Measurements from ENCODE around the gene BAIAP3.
"Not testable (repeated sequence)": the region's sequence is repeated elsewhere in the genome, so short reads cannot be mapped to it uniquely, and the experiment has no call there.

Gene BAIAP3

GRCh38 chr16:1326946-1327618 is 6.4 kb upstream of the BAIAP3 start:
- peaks cover 10% of the 10 kb centered on the region for H3K4me1 ChIP-seq (ENCODE audit: control insufficient read depth, low read length)
- H4K20me1 ChIP-seq (ENCODE audit: control insufficient read depth, insufficient read depth, low read depth, low read length): no peaks in the 10 kb centered on the region
- H3F3A ChIP-seq (ENCODE audit: control insufficient read depth, insufficient read depth): peaks cover 4% of the 10 kb centered on the region
- peaks cover 7% of the 10 kb centered on the region; the same call in 1 of the 2 replicates for H3K9me3 ChIP-seq (ENCODE audit: control insufficient read depth, insufficient read depth, low read length)
- H3K9me2 ChIP-seq (replicated peaks; ENCODE audit: control insufficient read depth, low read length): no peaks in the 10 kb centered on the region
- peaks cover 6% of the 10 kb centered on the region for H3K27me3 ChIP-seq (ENCODE audit: control insufficient read depth, low read length)
- no peak overlapping the region for H3K4me3 ChIP-seq (ENCODE audit: low read length)
- peaks cover 15% of the 10 kb centered on the region; the same call in 1 of the 2 replicates for H3K36me3 ChIP-seq (ENCODE audit: control insufficient read depth, low read length)
- H3K4me2 ChIP-seq (ENCODE audit: low read length): no peak overlapping the region
- TF ChIP-seq EZH2phosphoT487 (IDR thresholded peaks at IDR 0.05; ENCODE audit: borderline replicate concordance, low read length) (no peak), CTCF (IDR thresholded peaks at IDR 0.05; ENCODE audit: low read depth, low read length, poor library complexity, severe bottlenecking) (no peak)
- H3K27ac ChIP-seq (ENCODE audit: low read depth, low read length): no peak overlapping the region
- H3K79me2 ChIP-seq (ENCODE audit: control insufficient read depth, low read length): no peaks in the 10 kb centered on the region

- no peak overlapping the region for H3K4me3 ChIP-seq (ENCODE audit: low read length)
- no peaks in the 10 kb centered on the region for H3K79me2 ChIP-seq (ENCODE audit: control insufficient read depth, low read length)
- H3K36me3 ChIP-seq (ENCODE audit: control insufficient read depth, low read length): peaks cover 15% of the 10 kb centered on the region; the same call in 1 of the 2 replicates
- H3F3A ChIP-seq (ENCODE audit: control insufficient read depth, insufficient read depth): peaks cover 4% of the 10 kb centered on the region
- peaks cover 14% of the 10 kb centered on the region for H3K4me1 ChIP-seq (ENCODE audit: control insufficient read depth, low read length)
- H4K20me1 ChIP-seq (ENCODE audit: control insufficient read depth, insufficient read depth, low read depth, low read length): no peaks in the 10 kb centered on the region
- no peak overlapping the region for H3K4me2 ChIP-seq (ENCODE audit: low read length)
- H3K27ac ChIP-seq (ENCODE audit: low read depth, low read length): no peak overlapping the region
- peaks cover 10% of the 10 kb centered on the region for H3K27me3 ChIP-seq (ENCODE audit: control insufficient read depth, low read length)
- no peaks in the 10 kb centered on the region for H3K9me2 ChIP-seq (replicated peaks; ENCODE audit: control insufficient read depth, low read length)
- H3K9me3 ChIP-seq (ENCODE audit: control insufficient read depth, insufficient read depth, low read length): peaks cover 7% of the 10 kb centered on the region; the same call in 1 of the 2 replicates
- no peak for TF ChIP-seq EZH2phosphoT487 (IDR thresholded peaks at IDR 0.05; ENCODE audit: borderline replicate concordance, low read length)
- no peak for TF ChIP-seq CTCF (IDR thresholded peaks at IDR 0.05; ENCODE audit: low read depth, low read length, poor library complexity, severe bottlenecking)
Measured at GRCh38 chr16:1327619-1327947, 5.9 kb upstream of the BAIAP3 start.

GRCh38 chr16:1328136-1328535 is 5.3 kb upstream of the BAIAP3 start:
- not testable (repeated sequence) for H3K4me3 ChIP-seq (ENCODE audit: low read length); H3K9me2 ChIP-seq (replicated peaks; ENCODE audit: control insufficient read depth, low read length); H3K27me3 ChIP-seq (ENCODE audit: control insufficient read depth, low read length); H3K27ac ChIP-seq (ENCODE audit: low read depth, low read length); H4K20me1 ChIP-seq (ENCODE audit: control insufficient read depth, insufficient read depth, low read depth, low read length); H3K4me2 ChIP-seq (ENCODE audit: low read length); H3F3A ChIP-seq (ENCODE audit: control insufficient read depth, insufficient read depth); H3K79me2 ChIP-seq (ENCODE audit: control insufficient read depth, low read length); H3K9me3 ChIP-seq (ENCODE audit: control insufficient read depth, insufficient read depth, low read length)
- Histone ChIP-seq H3K4me1 (ENCODE audit: control insufficient read depth, low read length) (peaks cover 14% of the 10 kb centered on the region), H3K36me3 (ENCODE audit: control insufficient read depth, low read length) (peaks cover 15% of the 10 kb centered on the region; the same call in 1 of the 2 replicates)

- not testable (repeated sequence) for H3K4me2 ChIP-seq (ENCODE audit: low read length); H3K9me3 ChIP-seq (ENCODE audit: control insufficient read depth, insufficient read depth, low read length); H3F3A ChIP-seq (ENCODE audit: control insufficient read depth, insufficient read depth); H3K4me3 ChIP-seq (ENCODE audit: low read length); H4K20me1 ChIP-seq (ENCODE audit: control insufficient read depth, insufficient read depth, low read depth, low read length); H3K9me2 ChIP-seq (replicated peaks; ENCODE audit: control insufficient read depth, low read length); H3K79me2 ChIP-seq (ENCODE audit: control insufficient read depth, low read length); H3K36me3 ChIP-seq (ENCODE audit: control insufficient read depth, low read length); H3K27ac ChIP-seq (ENCODE audit: low read depth, low read length)
- H3K4me1 ChIP-seq (ENCODE audit: control insufficient read depth, low read length): peaks cover 14% of the 10 kb centered on the region
- H3K27me3 ChIP-seq (ENCODE audit: control insufficient read depth, low read length): peaks cover 11% of the 10 kb centered on the region
Measured at GRCh38 chr16:1328961-1329360, 4.5 kb upstream of the BAIAP3 start.

Data from DOHH2 (cell line).